ENCODE measurements around the gene ANKRD13D.

The ANKRD13D gene

GRCh38 chr11:67261946-67262681 is 27.0 kb upstream of the ANKRD13D start:
- no peak for DNase-seq (ENCODE audit: low spot score)

- peak; percentile 91 for DNase-seq (ENCODE audit: low spot score)
These were observed 26.1 kb upstream of the ANKRD13D start for GRCh38 chr11:67262731-67263675.

- no peak for DNase-seq (ENCODE audit: low spot score)
These were observed 24.8 kb upstream of the ANKRD13D start for GRCh38 chr11:67264260-67264659.

- DNase-seq (ENCODE audit: low spot score), result no peak
These were observed 24.0 kb upstream of the ANKRD13D start for GRCh38 chr11:67264877-67265632.

- peak; percentile 93 for DNase-seq (ENCODE audit: low spot score)
These were observed 23.3 kb upstream of the ANKRD13D start for GRCh38 chr11:67265633-67266448.

GRCh38 chr11:67266449-67267187 is 22.5 kb upstream of the ANKRD13D start, which contains the start of gene GRK2:
TSS of gene GRK2 (plus strand) at chr11:67266473. CDS start at chr11:67266700, 227 bp downstream.
- no peak for DNase-seq (ENCODE audit: low spot score)

- no peak for DNase-seq (ENCODE audit: low spot score)
These were observed 21.7 kb upstream of the ANKRD13D start for GRCh38 chr11:67267188-67268080.

GRCh38 chr11:67268081-67268961 is 20.8 kb upstream of the ANKRD13D start:
- DNase-seq (ENCODE audit: low spot score), result no peak

GRCh38 chr11:67268962-67269268 is 20.2 kb upstream of the ANKRD13D start:
- DNase-seq (ENCODE audit: low spot score), result no peak

GRCh38 chr11:67269401-67270255 is 19.5 kb upstream of the ANKRD13D start:
- no peak for DNase-seq (ENCODE audit: low spot score)

GRCh38 chr11:67270256-67271204 is 18.6 kb upstream of the ANKRD13D start:
- DNase-seq (ENCODE audit: low spot score), result peak; percentile 72

GRCh38 chr11:67271205-67271540 is 17.9 kb upstream of the ANKRD13D start:
- no peak for DNase-seq (ENCODE audit: low spot score)

GRCh38 chr11:67271541-67272284 is 17.4 kb upstream of the ANKRD13D start:
- no peak for DNase-seq (ENCODE audit: low spot score)

GRCh38 chr11:67272327-67273259 is 16.5 kb upstream of the ANKRD13D start:
- DNase-seq (ENCODE audit: low spot score), result no peak

All from iPS-NIHi11 (cell line).